ENCODE data around the gene SERINC3.

SERINC3 gene

DNA sequence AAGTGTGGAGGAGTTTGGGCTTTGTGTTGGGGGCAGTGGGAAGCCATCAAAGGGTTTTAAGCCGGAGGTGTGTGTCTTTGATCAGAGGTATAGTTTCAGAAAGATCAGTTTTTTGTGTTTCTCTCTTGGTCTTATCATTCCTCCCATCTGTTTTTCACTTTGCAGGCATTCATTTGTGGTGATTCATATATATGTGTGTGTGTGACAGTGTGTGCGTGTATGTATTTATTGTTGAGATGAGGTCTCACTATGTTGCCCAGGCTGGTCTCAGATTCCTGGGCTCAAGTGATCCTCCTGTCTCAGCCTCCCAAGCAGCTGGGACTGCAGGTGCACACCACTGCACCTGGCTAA is 11.1 kb upstream of the SERINC3 start:
- DNase-seq (ENCODE audit: low read depth): no peak

DNA sequence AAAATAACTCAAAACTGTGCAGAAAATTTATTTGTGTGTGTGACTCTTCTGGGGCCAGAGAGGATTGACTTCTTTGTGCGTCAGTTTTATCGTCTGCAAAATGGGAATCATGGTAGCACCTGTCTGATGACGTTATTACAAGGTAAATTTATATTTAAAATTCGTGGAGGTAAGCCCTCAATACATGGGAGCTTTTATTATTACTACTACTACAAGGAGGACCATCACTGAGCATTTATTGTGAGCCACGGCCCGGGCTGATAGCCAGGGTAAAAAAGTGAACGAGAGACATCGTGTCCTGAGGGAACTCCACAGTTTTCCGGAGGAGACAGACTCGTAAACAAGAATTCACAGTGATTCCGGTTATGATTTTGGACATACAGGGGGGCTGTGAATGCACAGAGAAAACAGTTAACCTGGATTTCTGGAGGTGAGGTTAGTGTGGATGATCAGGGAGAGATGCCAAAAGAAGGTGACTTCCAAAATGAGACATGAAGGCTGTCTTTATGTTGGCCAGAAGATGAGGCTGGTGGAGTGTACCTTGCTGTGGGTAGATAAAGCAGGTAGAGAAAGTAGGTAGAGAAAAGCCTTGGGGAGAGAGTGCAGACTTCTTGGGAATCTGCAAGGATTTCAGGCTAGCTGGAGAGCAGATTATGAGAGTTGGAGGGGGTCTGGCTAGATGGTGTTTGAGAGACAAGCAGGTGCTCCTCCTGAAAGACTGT is 10.6 kb upstream of the SERINC3 start:
- no peak for DNase-seq (ENCODE audit: low read depth)

DNA sequence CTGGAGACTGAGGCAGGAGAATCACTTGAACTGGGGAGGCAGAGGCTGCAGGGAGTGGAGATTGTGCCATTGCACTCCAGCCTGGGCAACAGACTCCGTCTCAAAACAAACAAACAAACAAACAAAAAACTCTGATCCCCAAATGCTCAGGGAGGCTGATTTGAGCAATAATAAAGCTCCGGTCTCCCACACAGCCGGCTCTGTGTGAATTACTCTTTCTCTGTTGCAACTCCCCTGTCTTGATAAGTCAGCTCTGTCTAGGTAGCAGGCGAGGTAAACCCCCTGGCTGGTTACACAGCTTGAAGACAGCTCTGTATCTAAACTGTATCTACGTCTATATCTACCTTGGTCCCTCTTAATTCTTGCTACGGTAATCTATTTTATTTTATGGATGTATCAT is 6.4 kb upstream of the SERINC3 start:
- no peak for DNase-seq (ENCODE audit: low read depth)

DNA sequence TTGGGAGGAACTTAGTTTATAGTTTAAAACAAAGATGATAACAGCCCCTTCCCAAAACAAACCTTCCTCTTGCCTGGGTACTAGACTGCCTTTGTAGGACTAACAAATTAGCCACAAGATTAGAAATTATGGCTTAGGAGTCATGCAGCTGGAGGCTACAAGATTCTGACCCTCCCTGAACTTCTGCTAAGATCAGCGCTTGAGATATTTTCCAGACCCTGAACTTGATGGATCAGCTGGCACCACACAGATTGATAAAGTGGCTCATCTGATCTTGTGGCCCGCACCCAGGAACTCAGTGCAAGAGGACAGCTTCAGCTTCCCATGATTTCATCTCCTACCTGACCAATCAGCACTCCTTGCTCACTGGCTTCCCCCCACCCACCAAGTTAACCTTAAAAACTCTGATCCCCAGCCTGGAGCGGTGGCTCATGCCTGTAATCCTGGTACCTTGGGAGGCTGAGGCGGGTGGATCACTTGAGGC is 5.9 kb upstream of the SERINC3 start:
- DNase-seq (ENCODE audit: low read depth): no peak

DNA sequence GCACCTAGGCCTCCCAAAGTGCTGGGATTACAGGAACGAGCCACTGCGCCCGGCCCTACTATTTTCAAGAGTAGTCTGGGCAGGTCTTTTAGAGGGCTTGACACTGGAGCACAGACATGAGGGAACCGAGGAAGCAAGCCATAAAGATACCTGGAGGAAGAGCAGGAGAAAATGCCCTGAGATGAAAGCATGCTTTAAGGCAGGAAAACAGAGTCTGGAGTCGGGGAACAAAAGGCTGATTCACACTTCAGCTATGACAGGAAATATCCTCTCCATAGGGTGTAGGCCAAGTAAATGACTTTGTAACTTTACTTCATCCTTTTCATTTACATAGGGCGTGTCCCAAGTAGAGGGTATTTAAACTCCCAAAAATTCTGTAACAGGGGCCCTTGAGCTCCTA is 4.3 kb upstream of the SERINC3 start:
- no peak for DNase-seq (ENCODE audit: low read depth)

DNA sequence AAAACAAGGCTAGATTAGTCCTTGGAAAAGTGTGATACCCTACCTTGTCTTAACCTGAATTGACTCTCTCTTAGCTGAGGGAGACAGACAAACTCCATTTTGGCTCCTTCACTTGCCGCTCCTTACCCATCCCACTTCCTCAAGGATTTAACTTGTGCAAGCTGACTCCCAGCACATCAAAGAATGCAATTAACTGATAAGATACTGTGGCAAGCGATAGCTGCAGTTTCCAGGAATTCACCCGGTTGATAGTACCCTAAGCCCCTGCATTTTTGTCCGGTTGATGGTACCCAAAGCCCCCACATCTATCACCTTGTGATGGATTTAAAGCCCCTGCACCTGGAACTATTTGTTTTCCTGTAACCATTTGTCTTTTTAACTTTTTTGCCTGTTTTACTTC is 1.9 kb upstream of the SERINC3 start:
- DNase-seq (ENCODE audit: low read depth): no peak

DNA sequence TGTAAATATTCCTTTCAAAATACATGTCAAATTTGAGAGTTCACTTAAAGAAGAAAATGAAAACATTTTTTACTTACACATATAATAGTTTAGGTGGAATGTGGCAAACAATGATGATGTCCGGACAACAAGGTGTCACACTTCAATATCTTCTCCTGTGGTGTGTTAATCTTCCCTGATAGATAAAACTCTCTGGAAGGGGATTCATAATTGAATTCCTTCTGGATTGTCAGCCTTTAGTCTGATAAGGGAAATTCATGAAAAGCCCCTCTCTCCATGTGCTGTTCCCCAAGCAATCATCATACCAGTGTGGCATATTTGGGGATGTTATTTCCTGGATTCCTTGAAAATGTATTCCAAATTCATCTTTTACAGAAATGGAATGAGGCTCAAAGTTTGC is 971 bp upstream of the SERINC3 start:
- DNase-seq (ENCODE audit: low read depth): no peak

DNA sequence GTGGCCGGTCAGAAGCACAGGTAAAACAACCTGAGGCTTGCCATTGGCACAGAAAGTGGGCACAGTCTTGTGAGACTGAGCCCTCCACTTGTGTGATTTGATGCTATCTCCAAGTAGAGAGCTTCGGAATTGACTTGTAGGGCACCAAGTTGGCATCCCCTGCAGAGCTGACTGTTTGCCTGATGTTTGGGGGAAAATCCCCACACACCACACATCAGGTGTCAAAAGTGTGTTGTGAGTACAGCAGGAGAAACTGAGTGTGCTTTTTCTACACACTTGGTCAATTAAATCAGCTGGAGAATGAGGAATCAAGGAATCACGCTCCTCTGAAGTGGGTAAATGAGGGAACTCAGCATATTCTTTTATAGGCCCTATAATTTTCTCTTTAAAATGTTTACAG is 989 bp downstream of the SERINC3 start:
- DNase-seq (ENCODE audit: low read depth): no peak

DNA sequence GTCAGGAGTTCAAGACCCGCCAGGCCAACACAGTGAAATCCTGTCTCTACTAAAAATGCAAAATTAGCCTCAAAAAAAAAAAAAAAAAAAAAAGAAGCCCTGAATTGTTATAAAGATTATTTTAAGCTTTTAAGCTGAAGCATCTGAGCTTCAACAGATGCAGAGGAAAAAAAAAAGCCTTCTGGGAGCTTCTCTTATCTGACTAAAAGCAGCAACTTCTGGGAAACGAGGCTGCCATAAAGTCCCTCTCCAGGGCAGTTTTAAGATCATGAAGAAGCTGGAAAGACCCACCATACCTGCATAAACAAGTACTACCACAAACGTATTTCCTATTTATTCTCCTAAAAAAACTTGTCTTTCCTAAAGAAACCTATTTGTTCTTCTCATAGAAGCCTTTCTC is 3.6 kb downstream of the SERINC3 start:
- DNase-seq (ENCODE audit: low read depth): no peak

DNA sequence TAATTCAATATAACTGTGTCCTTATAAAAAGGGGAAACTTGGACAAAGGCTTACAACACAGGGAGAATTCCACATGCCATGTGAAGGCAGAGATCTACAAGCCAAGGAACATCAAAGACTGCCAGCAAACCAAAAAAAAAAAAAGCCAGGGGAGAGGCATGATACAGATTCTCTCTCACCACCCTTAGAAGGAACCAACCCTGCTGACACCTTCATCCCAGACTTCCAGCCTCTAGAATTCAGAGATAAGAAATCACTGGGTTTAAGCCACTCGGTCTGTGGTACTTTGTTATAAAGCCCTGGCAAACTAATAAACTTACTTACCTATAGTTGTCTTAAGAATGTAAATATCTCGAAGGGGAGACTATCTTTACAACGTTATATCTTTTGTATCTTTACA is 4.4 kb downstream of the SERINC3 start:
- no peak for DNase-seq (ENCODE audit: low read depth)

DNA sequence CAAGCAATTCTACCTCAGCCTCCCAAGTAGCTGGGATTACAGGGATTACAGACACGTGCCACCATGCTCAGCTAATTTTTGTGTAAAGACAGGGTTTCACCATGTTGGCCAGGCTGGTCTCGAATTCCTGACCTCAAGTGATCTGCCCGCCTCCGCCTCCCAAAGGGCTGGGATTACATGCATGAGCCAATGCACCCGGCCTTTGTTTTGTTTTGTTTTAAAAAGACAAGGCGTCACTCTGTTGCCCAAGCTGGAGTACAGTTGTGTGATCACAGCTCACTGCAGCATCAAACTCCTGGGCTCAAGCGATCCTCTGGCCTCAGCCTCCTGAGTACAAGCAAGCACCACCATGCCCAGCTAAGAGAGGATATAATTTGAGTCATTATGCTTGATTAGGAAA is 5.4 kb downstream of the SERINC3 start:
- DNase-seq (ENCODE audit: low read depth): no peak

DNA sequence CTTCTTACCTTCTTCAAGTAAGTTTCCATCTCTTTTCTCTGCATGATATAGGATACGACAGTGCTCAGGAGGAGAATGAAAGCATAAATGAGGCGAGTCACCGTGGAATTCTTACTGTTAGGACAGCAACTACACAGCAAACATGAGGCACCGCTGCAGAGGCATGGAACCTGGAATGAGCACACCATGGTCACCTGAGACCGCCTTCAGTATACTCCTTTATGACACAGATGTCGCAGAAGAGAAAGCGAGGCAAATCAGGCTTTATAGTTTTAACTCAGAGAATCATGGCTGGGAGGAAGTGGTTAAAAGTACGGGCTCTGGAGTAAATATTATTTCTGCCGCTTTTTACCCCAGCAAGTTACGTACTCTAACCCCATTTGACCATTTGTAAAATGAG is 8.0 kb downstream of the SERINC3 start:
- DNase-seq (ENCODE audit: low read depth): no peak

DNA sequence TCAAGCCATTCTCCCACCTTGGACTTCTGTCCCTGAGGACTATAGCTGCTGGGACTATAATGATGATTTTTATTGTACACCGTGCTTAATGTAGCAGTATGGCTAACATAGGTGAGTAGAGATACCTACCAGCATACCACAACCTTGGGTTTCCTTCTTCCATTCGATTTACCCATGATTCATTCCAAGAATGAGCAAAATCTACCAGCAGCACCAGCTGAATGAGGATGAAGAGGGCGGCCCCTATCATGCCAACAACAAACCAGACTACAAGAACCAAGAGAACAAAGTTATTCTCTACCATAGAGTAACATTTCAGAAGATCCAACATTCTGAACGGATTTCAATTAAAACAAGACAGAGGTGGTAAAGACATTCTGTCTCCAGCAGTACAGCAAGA is 12.1 kb downstream of the SERINC3 start:
- no peak for DNase-seq (ENCODE audit: low read depth)

DNA sequence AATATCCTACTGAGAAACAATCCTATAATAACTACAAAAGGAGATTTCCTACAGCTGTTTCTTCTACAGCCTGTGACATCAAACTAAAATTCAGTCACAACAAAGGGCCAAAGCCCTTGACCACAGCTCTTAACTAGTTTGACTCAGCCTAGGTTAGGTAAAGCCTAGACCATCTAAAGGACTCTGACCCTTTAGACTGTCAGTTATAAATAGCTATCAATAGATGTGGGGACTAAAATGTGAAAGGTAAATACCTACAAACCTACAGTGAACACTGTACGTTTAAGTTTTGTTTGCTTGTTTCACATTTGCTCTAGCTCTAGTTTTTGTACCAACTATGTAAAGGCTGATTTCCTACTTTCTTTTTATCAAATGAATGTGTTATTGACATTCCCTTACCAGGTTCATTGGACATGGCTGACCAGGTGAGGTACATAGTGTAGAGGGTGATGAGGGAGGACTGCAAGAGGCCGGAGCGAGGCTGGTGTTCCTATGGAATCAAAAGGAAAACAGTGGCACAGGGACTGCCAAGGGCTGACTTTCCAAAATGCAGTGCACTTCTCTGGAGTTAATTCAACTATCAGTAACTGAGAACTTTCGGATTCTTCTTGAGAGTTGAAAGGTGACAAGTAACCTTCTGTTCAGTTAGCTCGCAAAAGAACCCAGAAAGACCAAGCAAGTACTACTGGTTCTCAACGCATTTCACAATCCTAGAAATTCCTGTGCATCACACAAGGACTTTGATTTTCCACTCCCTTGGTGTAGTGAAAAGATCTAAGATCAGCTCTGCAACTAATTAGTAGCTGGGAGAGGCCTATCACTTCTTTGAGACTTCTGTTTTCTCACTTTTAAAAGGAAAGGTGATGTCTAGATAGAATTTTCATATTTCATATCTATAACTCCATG is 17.2 kb downstream of the SERINC3 start:
- no peak for DNase-seq (ENCODE audit: low read depth)

DNA sequence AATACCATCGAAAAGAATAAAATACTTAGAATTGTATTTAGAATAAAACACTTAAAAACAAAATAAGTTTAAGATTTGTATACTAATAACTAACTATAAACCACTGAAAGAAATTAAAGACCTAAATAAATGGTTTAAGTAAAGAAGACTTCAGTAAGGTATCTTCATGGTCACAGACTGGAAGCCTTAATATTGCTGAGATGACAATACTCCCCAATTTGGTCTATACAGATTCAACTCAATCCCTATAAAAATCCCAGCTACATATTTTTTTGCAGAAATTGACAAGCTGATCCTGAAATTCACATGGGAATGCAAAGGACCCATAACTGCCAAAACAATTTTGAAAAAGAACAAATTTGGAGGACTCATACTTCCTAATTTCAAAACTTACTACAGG is 18.9 kb downstream of the SERINC3 start:
- DNase-seq (ENCODE audit: low read depth): no peak

DNA sequence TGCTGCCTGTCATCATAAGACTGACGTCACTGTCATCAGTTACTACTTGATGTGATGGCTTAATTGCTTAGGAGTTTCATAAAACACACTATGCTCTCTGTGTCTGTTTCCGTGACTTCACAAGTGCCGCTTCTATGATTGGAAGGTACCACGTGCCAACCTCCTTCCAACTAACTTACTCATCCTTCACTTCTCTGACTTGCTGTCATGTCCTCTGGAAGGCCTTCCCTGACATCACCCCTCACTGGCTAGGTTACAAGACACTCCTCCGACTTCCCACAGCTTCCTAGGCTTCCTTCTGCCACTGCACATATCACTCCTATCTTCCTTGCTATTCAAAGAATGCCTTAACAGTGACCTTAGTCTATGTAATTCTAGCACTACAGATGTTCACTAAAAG is 20.4 kb downstream of the SERINC3 start:
- DNase-seq (ENCODE audit: low read depth): no peak

DNA sequence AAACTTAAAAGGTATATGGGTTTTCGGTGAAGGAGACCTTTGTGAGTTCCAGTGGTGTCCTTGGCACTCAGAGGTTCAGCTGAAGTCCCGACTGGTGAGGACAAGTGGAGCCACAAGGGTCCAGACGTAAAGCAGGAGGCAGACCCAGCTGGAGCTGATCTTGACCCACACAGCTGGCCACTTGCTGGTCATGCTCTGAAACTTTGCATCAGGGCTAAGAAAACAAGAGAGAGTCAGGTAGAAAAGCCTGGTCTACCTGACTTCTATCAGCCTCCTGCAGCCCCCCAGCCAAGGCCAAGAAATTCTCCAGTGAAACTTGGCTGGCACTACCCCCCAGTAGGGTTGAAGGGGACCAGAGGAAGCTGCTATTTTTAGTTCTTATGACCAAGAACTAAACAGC is 21.6 kb downstream of the SERINC3 start:
- DNase-seq (ENCODE audit: low read depth): no peak

DNA sequence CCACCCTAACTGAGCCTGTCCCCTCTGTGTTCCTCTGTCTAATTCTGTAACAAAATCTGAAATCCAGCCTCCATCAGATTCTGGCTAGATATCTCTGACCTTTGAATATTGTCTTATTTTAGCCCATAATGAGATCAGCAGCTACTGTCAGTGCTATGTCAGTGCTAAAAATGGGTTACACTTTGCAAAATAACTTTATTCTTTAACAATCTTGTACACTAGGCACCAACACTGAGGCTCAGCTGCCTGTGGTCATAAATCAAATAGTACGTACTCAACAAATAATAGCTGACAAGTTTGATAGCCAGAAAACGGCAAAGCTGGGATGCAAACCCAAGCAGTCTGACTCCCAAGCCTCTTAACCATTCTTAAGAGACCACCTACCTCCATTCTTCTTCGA is 24.1 kb downstream of the SERINC3 start:
- no peak for DNase-seq (ENCODE audit: low read depth)

DNA sequence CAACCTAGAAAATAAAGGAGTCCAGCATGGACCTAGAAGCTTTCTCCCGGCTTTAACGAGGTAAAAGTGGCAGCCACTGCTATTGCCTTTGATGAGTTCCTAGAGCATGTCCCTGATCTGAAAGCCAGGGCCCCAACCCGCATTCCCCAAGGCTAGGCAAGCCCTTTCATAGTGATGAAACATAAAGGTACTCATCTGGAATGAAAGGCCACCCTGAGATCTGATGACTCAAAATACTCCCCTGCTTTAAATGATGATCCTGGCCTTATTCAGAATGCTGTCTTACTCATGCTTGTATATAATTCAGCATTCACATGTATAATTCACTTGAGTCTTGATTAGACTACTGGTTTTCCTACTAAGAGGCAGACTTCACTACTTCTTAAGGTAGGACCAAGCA is 24.9 kb downstream of the SERINC3 start:
- no peak for DNase-seq (ENCODE audit: low read depth)

DNA sequence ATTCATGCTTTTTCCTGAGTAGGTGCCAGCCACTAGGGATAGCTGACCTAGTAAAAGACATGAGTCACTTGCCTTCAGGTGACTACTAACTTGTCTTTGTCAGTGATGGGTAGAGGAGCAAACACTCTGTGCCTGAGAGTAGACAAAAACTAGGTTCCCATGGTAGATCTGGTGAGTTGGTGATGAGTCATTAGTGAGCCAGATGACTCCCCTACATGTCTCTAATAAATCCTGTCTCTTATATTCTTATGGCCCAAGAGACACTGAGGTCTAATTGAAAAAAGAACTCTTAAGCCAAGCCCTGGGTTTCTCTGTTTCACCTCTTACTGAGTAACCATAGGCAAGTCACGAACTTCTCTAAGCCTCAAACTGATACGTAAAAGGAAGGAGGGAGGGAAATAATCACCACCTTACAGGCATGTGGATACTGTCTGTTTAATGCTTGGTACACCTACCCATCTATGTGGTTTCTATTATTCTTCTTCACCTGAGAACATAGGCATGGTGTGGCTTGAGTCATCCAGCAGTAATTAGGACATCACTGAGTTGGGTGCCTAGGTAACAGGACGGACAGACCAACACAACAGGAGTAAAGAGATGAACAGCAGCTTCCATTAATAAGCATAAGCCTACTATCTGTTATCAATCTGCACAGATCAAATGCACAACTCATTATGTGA is 25.9 kb downstream of the SERINC3 start:
- no peak for DNase-seq (ENCODE audit: low read depth)

DNA sequence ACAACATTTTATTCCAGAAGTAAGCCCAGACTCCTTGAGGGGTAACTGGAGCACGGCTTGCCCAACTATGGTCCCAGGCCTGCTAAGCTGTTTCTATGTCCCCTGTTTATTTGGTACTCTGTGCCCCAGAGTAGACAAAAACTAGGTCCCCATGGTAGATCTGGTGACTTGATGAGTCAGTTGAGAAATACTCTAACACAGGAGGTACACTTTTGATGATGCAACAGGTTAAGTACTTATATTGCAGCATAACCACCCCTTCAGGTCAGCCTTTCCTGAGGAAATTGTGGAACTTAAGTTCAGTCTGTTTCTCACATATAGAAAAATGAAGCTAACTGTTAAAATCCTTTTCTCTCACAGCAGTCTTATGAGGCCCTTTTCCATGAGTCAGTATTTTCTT is 26.6 kb downstream of the SERINC3 start:
- DNase-seq (ENCODE audit: low read depth): no peak

DNA sequence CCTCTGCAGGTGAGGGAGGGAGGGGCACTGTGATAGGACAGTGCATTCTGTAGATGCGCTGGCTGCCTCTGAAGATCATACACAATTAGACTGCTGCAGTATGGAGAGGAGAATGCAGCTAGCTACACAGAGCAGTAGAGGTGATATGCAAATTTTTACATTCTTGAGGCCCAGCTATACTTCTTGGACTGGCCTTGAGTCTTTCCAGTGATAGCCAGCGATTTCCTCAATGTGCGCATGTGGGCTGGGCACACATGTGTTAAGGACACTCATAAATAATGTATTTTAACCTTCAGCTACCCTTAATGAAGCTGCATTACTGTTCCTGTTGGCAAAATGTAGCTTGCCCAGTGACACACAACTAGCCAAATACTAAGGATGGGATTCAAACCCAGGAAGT is 27.2 kb downstream of the SERINC3 start:
- no peak for DNase-seq (ENCODE audit: low read depth)

DNA sequence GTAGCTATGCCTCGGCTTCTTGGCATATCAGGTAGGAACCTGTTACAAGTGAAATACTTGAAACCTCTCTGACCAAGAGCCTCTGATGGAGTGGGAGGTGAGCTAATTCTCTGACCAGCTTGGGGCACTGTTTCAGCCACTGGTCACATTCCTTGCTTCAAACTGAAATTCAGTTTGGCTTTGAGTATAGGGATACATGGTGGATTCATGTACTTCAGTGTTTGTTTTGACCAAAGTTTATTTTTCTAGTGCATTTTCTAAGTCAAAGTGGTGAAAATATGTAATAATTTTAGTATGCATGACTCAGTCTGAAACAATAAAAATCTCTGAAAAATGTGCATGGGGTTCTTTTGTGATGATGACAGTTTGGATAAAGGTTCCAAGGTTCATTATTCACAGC is 27.6 kb downstream of the SERINC3 start:
- no peak for DNase-seq (ENCODE audit: low read depth)
